Measurements from ENCODE around the gene KIAA1755. TPM values are rescaled to one million over a fixed set of nuclear protein-coding genes. Genes with fewer than 3 reads are reported as not detected.

The KIAA1755 gene
- total RNA-seq, 1 experiment from 2014 or later, result not detected

GRCh38 chr20:38228436-38228835 is 32.1 kb downstream of the KIAA1755 start:
- H3K27ac ChIP-seq (ENCODE audit: low read depth, low read length, poor library complexity, severe bottlenecking), result no peak overlapping the region
- no peak overlapping the region for H3K4me3 ChIP-seq (ENCODE audit: low read depth, low read length, poor library complexity, severe bottlenecking)
- ChIA-PET CTCF (interaction anchor here (0.8 kb wide), 1 partner anchor 236 kb away, joined by 3 read pairs; no protein-coding TSS in a partner anchor), POLR2A (ENCODE audit: low non-redundant PET) (no interaction called here)
- no peaks in the 10 kb centered on the region for H3K9me3 ChIP-seq (ENCODE audit: low read depth, low read length, poor library complexity, severe bottlenecking)
- H3K36me3 ChIP-seq (ENCODE audit: insufficient read depth, low read length, poor library complexity, severe bottlenecking), result no peaks in the 10 kb centered on the region
- intact Hi-C loops (cut with micrococcal nuclease; ENCODE audit: unreplicated experiment), result no loop called here
- no peaks in the 10 kb centered on the region for H3K27me3 ChIP-seq (replicated peaks; ENCODE audit: insufficient read depth, low read depth, low read length, poor library complexity)
- TF ChIP-seq, protein P1, sequence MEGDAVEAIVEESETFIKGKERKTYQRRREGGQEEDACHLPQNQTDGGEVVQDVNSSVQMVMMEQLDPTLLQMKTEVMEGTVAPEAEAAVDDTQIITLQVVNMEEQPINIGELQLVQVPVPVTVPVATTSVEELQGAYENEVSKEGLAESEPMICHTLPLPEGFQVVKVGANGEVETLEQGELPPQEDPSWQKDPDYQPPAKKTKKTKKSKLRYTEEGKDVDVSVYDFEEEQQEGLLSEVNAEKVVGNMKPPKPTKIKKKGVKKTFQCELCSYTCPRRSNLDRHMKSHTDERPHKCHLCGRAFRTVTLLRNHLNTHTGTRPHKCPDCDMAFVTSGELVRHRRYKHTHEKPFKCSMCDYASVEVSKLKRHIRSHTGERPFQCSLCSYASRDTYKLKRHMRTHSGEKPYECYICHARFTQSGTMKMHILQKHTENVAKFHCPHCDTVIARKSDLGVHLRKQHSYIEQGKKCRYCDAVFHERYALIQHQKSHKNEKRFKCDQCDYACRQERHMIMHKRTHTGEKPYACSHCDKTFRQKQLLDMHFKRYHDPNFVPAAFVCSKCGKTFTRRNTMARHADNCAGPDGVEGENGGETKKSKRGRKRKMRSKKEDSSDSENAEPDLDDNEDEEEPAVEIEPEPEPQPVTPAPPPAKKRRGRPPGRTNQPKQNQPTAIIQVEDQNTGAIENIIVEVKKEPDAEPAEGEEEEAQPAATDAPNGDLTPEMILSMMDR (conservative IDR thresholded peaks at IDR 0.05; ENCODE audit: low read depth, low read length), result no peak
- TF ChIP-seq EZH2 (IDR thresholded peaks at IDR 0.05; ENCODE audit: borderline replicate concordance, low read depth, low read length, poor library complexity, severe bottlenecking), result no peak
- no TSS peak for BruUV-seq (replicated peaks)
- DNase-seq (ENCODE audit: low spot score), result peak; percentile 37
- H3K4me1 ChIP-seq (ENCODE audit: insufficient read depth, low read length, poor library complexity, severe bottlenecking), result no peaks in the 10 kb centered on the region

- Histone ChIP-seq H3K27ac (ENCODE audit: low read depth, low read length, poor library complexity, severe bottlenecking) (no peak overlapping the region), H3K27me3 (replicated peaks; ENCODE audit: insufficient read depth, low read depth, low read length, poor library complexity) (no peaks in the 10 kb centered on the region), H3K36me3 (ENCODE audit: insufficient read depth, low read length, poor library complexity, severe bottlenecking) (no peaks in the 10 kb centered on the region), H3K4me3 (ENCODE audit: low read depth, low read length, poor library complexity, severe bottlenecking) (no peak overlapping the region), H3K9me3 (ENCODE audit: low read depth, low read length, poor library complexity, severe bottlenecking) (no peaks in the 10 kb centered on the region), H3K4me1 (ENCODE audit: insufficient read depth, low read length, poor library complexity, severe bottlenecking) (no peaks in the 10 kb centered on the region)
- TF ChIP-seq EZH2 (IDR thresholded peaks at IDR 0.05; ENCODE audit: borderline replicate concordance, low read depth, low read length, poor library complexity, severe bottlenecking), result no peak
- TF ChIP-seq, protein P1 (conservative IDR thresholded peaks at IDR 0.05; ENCODE audit: low read depth, low read length), result no peak
- POLR2A ChIA-PET (ENCODE audit: low non-redundant PET), result no interaction called here
- BruUV-seq (replicated peaks), result no TSS peak
- intact Hi-C loops (cut with micrococcal nuclease; ENCODE audit: unreplicated experiment), result no loop called here
- no peak for DNase-seq (ENCODE audit: low spot score)
- CTCF ChIA-PET, result interaction anchor here (0.8 kb wide), 1 partner anchor 235 kb away, joined by 3 read pairs; no protein-coding TSS in a partner anchor
Measured at GRCh38 chr20:38227420-38228360, 32.8 kb downstream of the KIAA1755 start.

- ChIA-PET CTCF (no interaction called here), POLR2A (ENCODE audit: low non-redundant PET) (no interaction called here)
- BruUV-seq (replicated peaks), result no TSS peak
- Histone ChIP-seq H3K4me3 (ENCODE audit: low read depth, low read length, poor library complexity, severe bottlenecking) (no peak overlapping the region), H3K27ac (ENCODE audit: low read depth, low read length, poor library complexity, severe bottlenecking) (no peak overlapping the region), H3K27me3 (replicated peaks; ENCODE audit: insufficient read depth, low read depth, low read length, poor library complexity) (no peaks in the 10 kb centered on the region), H3K36me3 (ENCODE audit: insufficient read depth, low read length, poor library complexity, severe bottlenecking) (no peaks in the 10 kb centered on the region), H3K9me3 (ENCODE audit: low read depth, low read length, poor library complexity, severe bottlenecking) (no peaks in the 10 kb centered on the region), H3K4me1 (ENCODE audit: insufficient read depth, low read length, poor library complexity, severe bottlenecking) (no peaks in the 10 kb centered on the region)
- intact Hi-C loops (cut with micrococcal nuclease; ENCODE audit: unreplicated experiment), result no loop called here
- TF ChIP-seq, protein P1 (conservative IDR thresholded peaks at IDR 0.05; ENCODE audit: low read depth, low read length), result no peak
- no peak for TF ChIP-seq EZH2 (IDR thresholded peaks at IDR 0.05; ENCODE audit: borderline replicate concordance, low read depth, low read length, poor library complexity, severe bottlenecking)
- DNase-seq (ENCODE audit: low spot score), result no peak
Measured at GRCh38 chr20:38226553-38226952, 34.0 kb downstream of the KIAA1755 start.
